Measurements from ENCODE around the gene ADD1.

Gene ADD1

DNA sequence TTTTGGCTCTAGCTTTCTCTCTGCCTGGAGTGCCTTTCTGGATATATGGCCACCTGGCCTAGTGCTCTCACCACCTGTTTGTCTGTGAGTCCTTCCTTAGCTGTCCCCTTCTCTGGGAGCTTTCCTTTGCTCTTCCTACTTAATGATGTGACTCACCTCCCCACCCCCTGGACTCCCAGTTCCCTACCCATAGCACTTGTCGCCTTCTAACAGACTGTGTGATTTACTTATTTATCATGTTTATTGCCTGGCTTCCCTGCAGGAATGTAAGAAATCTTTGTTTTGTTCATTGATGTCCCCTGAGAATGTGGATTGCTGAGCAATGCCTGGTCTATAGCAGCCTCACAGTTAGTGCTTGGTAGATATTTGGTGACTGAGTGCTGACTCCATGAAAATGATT, 18.9 kb downstream of the ADD1 start:
- DNase-seq = no peak

DNA sequence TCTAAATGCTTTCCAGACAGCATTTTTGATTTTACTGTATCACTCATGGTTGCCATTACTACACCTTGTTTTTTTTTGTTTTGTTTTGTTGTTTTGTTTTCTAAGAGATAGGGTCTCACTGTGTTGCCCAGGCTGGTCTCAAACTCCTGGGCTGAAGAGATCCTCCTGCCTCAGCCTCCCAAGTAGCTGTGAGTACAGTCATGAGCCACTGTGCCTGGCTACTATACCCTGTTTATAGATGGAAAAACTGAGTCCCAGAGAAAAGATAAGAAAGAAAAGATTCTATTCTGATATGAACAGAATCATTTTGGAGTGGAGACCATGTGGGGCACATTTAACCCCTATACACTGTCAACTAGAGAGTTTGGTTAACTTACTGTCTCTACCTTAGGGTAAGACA, 20.0 kb downstream of the ADD1 start:
- no peak for DNase-seq

- no peak for DNase-seq
Measured at GRCh38 chr4:2865196-2865780, 21.6 kb downstream of the ADD1 start.

DNA sequence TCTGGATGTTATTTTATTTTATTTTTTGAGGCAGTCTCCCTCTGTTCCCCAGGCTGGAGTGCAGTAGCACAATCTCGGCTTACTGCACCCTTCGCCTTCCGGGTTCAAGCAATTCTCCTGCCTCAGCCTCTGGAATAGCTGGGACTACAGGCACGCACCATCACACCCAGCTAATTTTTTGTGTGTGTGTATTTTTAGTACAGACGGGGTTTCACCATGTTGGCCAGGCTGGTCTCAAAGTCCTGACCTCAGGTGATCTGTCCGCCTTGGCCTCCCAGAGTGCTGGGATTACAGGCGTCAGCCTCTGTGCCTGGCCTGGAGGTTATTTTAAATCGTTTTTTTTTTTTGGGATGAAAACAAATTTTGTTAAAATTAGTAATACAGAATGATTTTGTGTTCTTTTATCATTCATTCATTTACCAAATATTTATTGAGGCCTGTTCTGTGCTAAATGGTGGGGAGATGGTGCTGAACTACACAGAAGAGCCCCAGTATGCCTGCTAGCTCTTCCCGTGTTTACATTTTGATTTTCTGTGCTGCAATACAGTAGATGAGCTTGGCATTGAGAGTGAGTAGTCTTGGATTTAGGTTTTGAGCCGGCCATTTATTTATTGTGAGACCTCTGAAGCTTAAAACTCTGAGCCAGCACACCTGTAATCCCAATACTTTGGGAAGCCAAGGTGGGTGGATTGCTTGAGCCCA, 22.7 kb downstream of the ADD1 start:
- DNase-seq = no peak

- no peak for DNase-seq
Measured at GRCh38 chr4:2866891-2867290, 23.2 kb downstream of the ADD1 start.

GRCh38 chr4:2867758-2868491, 24.3 kb downstream of the ADD1 start:
- no peak for DNase-seq

DNA sequence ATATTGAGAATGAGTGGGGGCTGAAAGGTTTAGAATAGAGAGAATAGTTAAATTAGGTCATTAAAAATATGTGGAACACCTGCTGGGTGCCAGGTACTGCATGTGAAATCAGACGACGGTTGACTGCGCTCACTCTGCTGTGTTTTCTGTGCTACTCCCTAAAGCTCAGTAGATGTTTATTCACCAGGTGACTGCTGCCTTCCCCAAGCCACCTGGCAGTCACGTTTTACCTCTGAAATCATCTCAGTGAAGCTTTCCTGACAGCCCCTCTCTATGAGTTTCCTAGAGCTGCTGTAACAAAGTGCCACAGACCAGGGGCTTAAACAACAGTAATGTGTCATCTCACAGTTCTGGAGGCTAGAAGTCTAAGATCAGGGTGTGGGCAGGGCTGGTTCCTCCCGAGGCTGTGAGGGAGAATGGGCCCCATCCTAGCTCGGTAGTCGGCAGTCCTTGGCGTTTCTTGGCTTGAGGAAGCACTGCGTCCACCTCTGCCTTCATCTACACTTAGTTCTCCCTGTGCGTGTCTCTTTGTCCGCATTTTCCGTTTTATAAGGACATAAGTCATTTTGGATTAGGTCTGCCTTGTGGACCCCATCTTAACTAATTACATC, 25.3 kb downstream of the ADD1 start:
- no peak for DNase-seq

GRCh38 chr4:2869659-2870058, 26.0 kb downstream of the ADD1 start:
- DNase-seq = no peak

GRCh38 chr4:2870082-2870481, 26.4 kb downstream of the ADD1 start:
- DNase-seq = no peak

GRCh38 chr4:2871466-2871865, 27.8 kb downstream of the ADD1 start:
- no peak for DNase-seq

DNA sequence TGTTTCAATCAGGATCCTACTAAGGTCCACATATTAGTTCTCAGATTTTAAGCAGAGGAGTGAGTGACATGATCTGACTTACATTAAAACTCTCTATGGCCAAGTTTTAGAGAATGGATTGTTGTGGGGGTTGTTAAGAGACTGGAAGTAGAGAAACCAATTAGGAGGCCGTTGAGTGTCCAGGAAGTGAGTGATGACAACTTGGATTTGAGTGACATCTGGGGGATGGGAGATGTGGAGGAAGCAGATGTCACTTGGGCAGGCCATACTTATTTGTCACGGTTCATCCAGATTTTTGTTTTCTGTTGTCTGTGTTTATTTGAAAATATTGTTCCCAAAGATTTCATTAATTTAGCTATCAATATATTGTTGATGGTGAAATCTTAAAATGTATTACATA, 28.3 kb downstream of the ADD1 start:
- no peak for DNase-seq

- no peak for DNase-seq
Measured at GRCh38 chr4:2873329-2873728, 29.7 kb downstream of the ADD1 start.

DNA sequence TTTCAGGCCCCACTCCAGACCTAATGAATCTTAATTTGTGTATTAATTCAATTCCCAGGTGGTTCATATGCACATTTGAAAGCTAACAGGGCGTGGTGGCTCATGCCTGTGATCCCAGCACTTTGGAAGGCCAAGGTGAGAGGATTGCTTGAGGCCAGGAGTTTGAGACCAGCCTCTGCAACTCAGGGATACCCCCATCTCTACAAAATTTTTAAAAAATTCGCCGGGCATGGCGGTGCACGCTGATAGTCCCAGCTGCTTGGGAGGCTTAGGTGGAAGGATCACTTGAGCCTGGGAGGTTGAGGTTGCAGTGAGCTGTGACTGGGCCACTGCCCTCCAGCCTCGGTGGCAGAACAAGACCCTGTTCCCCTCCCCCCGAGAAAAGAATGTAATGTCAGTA, 31.2 kb downstream of the ADD1 start:
- DNase-seq = no peak

- no peak for DNase-seq
Measured at GRCh38 chr4:2875556-2875955, 31.9 kb downstream of the ADD1 start.

DNA sequence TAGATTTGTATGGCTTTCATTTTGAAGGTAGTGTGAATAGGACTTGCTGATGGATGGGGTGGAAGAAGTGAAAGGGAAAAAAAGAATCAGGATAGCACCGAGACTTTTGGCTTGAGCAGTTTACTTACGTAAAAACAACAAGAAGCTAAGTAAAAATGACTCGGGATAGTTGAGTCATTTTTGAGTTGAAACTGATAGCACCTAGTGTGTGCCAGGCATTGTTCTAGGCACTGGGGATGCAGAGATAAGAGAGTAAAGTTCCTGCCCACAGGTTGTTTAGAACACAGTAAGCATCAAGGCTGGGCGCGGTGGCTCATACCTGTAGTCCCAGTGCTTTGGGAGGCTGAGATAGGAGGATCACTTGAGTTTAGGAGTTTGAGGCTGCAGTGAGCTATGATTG, 34.7 kb downstream of the ADD1 start:
- no peak for DNase-seq

- DNase-seq = no peak
Measured at GRCh38 chr4:2879026-2879425, 35.4 kb downstream of the ADD1 start.

DNA sequence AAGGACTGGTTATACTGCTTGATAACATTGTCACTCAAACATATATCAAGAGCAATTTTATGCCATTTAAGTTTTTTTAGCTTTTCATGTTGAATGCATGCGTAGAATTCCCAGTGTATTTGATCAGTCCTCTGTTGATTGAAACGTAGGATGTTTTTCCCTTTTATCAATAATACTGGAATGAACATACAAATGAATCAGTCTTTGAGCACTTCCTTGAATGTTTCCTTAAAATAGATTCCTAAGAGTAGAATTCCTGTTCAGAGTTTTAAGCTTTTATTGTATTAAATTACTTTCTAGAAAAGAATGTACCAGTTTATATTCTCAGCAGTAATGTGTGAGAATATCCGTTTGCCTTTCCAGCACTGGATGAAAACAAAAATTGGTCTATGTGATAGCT, 37.8 kb downstream of the ADD1 start:
- DNase-seq = no peak

GRCh38 chr4:2882341-2882740, 38.7 kb downstream of the ADD1 start:
- DNase-seq = no peak

GRCh38 chr4:2886161-2886560, 42.5 kb downstream of the ADD1 start:
- DNase-seq = no peak

DNA sequence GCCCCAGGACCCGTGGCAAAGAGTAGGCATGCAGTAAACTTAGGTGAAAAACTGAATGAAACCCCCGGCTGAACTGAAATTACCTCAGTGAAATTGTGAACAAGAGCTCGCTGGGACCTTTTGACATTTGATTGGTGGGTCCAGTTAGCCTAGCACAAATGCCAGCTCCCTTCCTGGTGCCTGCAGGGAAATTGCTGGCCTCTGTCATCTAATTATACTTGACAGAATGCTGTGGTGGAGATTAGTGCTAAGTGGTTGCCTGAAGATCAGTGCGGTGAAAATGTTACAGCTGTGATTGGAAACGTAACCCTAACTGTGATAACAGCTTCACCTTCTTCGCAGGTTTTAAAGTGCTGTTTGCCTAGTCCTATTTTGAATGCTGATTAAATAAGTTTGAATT, 43.0 kb downstream of the ADD1 start:
- DNase-seq = no peak

DNA sequence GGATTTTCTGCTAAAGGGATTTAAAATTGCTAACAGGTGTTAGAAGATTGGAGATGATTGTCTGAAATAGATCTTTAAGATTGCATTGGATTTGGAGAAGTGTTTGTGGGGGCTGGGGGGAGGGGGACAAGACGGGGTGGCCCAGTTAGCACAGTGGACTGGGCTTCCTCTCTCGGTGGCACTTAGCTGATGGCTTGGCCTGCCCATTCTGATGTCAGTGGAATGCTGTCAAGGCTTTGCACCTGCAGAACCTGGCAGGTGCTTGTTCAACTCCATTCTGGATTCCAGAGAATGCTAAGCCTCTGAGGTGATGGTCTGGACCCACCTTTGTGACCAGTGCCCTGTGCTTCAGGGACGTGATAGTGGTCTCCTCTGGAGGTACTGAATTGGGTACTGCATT, 43.7 kb downstream of the ADD1 start:
- DNase-seq = no peak

- DNase-seq = no peak
Measured at GRCh38 chr4:2888886-2889285, 45.2 kb downstream of the ADD1 start.

GRCh38 chr4:2891294-2891693, 47.6 kb downstream of the ADD1 start:
- DNase-seq = no peak

GRCh38 chr4:2893772-2894171, 50.1 kb downstream of the ADD1 start:
- no peak for DNase-seq

Measured in activated naive CD4-positive, alpha-beta T cell treated with anti-CD3 and anti-CD28 coated beads, Interleukin-2, amount 50 U/mL, for 16 hours (primary cell).